Skin of body (tissue), 2 donors: ENCODE results near the gene QRFPR. TPM values are rescaled to one million over a fixed set of nuclear protein-coding genes. Genes with fewer than 3 reads are reported as not detected.

ENCODE experiments used
- small RNA-seq: library from RNA; depleted of rRNA; stranded (forward); fragments of <200 nt; gene quantifications from one replicate; pipeline ENCODE3, GENCODE V24; 2014; ENCODE audit warnings: low replicate concordance
- total RNA-seq: library from RNA; depleted of rRNA; stranded (reverse); fragments of >200 nt; gene quantifications from one replicate; pipeline ENCODE4 v1.2.3, GENCODE V29; 2014

Gene QRFPR
- total RNA-seq, 1 donor from 2014 or later, result 0.89 TPM

Small RNAs within 50 kb of the gene (small RNA-seq; reads per million reads assigned to genes)
- gene RF00019, result not detected

Other genes starting within 250 kb of the QRFPR start
- 0.10 TPM for gene TNIP3, start 216.7 kb downstream of the QRFPR start, total RNA-seq